GM12865 (cell line): ENCODE measurements around the gene CLCN7.

Experiments used
- DNase-seq: peaks from one replicate; pipeline ENCODE4 v3.0.0; 2010; ENCODE audit warnings: low read depth
- H3K4me3 ChIP-seq: 2 replicates; pipeline ENCODE4 v1.5.1; 2011; ENCODE audit warnings: mild to moderate bottlenecking, low read depth, low read length, control low read depth
- TF ChIP-seq, protein P1 (sequence below): IDR thresholded peaks from 2 replicates; pipeline ENCODE4 v1.5.1; 2011; ENCODE audit warnings: low read length, control low read depth, low read depth, inconsistent platforms; ENCODE audit not compliant: insufficient read depth; ENCODE audit errors: missing control alignments

Gene CLCN7, protein sequence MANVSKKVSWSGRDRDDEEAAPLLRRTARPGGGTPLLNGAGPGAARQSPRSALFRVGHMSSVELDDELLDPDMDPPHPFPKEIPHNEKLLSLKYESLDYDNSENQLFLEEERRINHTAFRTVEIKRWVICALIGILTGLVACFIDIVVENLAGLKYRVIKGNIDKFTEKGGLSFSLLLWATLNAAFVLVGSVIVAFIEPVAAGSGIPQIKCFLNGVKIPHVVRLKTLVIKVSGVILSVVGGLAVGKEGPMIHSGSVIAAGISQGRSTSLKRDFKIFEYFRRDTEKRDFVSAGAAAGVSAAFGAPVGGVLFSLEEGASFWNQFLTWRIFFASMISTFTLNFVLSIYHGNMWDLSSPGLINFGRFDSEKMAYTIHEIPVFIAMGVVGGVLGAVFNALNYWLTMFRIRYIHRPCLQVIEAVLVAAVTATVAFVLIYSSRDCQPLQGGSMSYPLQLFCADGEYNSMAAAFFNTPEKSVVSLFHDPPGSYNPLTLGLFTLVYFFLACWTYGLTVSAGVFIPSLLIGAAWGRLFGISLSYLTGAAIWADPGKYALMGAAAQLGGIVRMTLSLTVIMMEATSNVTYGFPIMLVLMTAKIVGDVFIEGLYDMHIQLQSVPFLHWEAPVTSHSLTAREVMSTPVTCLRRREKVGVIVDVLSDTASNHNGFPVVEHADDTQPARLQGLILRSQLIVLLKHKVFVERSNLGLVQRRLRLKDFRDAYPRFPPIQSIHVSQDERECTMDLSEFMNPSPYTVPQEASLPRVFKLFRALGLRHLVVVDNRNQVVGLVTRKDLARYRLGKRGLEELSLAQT

DNA sequence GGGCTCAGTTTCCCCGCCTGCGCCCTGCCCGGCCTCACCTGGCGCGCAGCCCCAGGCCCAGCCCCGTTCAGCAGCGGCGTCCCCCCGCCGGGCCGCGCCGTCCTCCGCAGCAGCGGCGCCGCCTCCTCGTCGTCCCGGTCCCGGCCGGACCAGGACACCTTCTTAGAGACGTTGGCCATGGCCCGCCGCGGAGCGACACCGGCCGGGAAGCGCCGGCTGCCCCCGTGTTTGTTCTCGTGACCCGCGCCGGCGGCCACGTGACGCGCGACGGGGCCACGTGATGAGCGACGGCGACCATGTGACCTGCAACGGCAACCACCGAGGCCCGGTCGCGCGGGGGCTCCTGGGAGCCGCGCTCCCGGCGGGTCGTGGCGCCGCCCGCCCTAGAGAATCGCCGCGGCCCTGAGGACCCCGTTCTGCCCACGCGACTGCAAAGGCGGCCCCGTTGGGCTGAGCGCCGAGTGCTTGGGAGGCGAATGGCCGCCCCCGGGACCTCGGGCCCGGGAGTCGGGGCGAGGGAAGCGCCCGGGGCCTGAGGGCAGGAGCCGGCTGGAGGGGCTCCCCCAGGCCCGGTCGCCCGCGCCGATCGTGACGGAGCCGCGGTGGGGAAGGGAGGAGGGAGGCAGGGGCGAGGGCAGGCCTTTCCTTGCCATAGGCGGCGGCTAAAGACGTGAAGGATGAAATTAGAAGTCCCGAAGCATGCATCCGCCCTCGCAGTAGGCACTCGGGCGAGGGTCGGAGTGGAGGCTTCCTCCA is at the start of gene CLCN7:
Gene CLCN7, minus strand, starts transcription at position 233 of the 756 bp plus-strand sequence. Its CDS starts 54 bp downstream, at position 179.
- DNase-seq, result peak; percentile 94
- H3K4me3 ChIP-seq, result peak within 1 kb of the TSS; percentile 89
- TF ChIP-seq, protein P1, sequence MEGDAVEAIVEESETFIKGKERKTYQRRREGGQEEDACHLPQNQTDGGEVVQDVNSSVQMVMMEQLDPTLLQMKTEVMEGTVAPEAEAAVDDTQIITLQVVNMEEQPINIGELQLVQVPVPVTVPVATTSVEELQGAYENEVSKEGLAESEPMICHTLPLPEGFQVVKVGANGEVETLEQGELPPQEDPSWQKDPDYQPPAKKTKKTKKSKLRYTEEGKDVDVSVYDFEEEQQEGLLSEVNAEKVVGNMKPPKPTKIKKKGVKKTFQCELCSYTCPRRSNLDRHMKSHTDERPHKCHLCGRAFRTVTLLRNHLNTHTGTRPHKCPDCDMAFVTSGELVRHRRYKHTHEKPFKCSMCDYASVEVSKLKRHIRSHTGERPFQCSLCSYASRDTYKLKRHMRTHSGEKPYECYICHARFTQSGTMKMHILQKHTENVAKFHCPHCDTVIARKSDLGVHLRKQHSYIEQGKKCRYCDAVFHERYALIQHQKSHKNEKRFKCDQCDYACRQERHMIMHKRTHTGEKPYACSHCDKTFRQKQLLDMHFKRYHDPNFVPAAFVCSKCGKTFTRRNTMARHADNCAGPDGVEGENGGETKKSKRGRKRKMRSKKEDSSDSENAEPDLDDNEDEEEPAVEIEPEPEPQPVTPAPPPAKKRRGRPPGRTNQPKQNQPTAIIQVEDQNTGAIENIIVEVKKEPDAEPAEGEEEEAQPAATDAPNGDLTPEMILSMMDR, result no peak

- DNase-seq, result no peak
- TF ChIP-seq, protein P1, result no peak
- no peak overlapping the region for H3K4me3 ChIP-seq
These were observed 49.5 kb upstream of the CLCN7 start for GRCh38 chr16:1524366-1524765.

DNA sequence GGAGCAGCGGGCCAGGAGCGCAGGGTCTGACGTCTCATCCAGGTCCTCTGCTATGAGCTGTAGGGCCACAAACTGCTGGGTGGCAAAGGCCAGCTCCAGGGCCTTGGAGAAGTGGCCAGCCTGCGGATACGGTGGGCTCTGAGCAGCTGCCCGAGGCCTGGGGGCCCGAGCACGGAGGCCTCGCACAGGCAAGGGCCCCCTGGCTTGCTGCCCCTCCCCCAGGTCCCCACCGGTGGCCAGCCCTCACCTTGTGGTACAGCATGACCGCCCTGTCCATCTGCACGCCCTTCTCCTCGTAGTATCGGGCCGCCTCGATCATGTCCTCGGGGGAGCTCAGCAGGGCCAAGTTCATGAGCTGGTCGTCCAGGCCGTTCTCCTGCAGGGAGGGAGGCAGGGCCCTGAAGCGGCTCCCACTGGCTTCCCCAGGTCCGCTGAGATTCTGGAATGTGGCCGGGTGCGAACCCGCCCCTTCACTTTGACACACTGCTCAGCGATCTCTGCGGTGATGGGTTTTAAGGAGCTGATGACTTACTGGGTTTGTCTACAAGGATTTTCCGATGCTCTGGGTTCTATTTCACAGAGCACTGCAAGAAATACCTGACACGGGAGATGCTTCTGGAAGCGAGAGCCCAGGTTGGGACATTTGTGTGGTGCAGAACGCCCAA is 48.9 kb upstream of the CLCN7 start:
- TF ChIP-seq, protein P1, result no peak
- no peak for DNase-seq
- H3K4me3 ChIP-seq, result no peak overlapping the region

DNA sequence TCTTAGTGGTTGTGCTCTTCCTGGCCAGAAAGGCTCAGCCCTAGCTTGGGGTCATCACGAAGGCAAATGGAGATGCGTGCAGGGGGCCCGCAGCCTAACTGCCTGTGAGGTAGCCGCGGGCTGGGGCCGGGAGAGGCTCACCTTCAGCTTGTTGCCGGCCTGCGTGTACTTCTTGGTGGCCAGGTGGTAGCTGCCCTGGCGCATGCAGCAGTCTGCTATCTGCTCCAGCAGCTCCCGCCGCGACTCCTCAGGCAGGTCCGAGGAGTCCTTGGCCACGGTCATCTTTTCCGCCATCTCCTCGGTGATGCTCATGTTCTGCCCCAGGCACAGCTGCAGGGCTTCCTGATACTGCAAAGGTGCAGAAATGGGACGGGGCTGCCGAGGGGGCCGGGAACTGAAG is 45.6 kb upstream of the CLCN7 start:
- no peak overlapping the region for H3K4me3 ChIP-seq
- TF ChIP-seq, protein P1, result no peak
- no peak for DNase-seq

GRCh38 chr16:1519831-1520230 is 45.0 kb upstream of the CLCN7 start:
- no peak for DNase-seq
- no peak overlapping the region for H3K4me3 ChIP-seq
- TF ChIP-seq, protein P1, result no peak

DNA sequence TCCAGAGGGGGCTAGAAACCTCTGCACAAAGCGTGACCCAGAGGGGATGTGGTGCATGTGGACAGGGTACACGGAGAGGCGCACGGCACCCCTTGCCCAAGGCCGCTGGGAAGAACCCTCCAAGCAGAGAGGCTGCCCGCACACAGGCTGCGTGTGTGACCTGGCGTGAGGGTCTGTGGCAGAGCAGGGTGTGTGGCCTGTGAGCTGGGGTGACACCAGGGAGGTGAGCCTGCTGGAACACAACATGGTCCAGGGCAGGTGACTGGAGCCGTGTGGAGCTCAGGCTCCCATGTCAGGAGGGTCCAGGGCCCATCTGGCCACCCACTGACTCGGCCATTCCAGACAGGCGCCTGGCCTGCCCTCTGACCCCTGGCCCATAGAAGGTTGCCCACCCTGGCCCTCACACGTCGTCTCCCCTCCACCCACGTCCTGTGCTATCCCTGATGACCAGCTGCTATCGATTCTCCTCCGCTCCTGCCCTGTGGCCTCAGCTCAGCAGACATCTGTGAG is 43.9 kb upstream of the CLCN7 start:
- DNase-seq, result no peak
- H3K4me3 ChIP-seq, result no peak overlapping the region
- TF ChIP-seq, protein P1, result no peak
